OCI-LY1 (cell line): ENCODE results near the gene SCRG1.

Source experiments
- H2AFZ ChIP-seq: fragments of 200-600 bp; sonication (generic), shearing (Covaris generic); 2 replicates; pipeline ENCODE4 v1.6.0; 2014; ENCODE audit warnings: antibody characterized with exemption, mild to moderate bottlenecking, low read length
- H3F3A ChIP-seq: fragments of 200-600 bp; sonication (generic), shearing (Covaris generic); 2 replicates; pipeline ENCODE4 v1.6.0; 2014; ENCODE audit warnings: mild to moderate bottlenecking, antibody characterized with exemption, low read length, moderate library complexity; ENCODE audit not compliant: insufficient read depth
- H3K27ac ChIP-seq: fragments of 200-600 bp; sonication (generic); 2 replicates; pipeline ENCODE4 v1.5.1; 2014; ENCODE audit warnings: low read length, mixed run types, mild to moderate bottlenecking, low read depth; ENCODE audit not compliant: poor library complexity, severe bottlenecking
- H3K27me3 ChIP-seq: fragments of 200-600 bp; sonication (generic); 2 replicates; pipeline ENCODE4 v1.6.0; 2014; ENCODE audit warnings: antibody characterized with exemption, mild to moderate bottlenecking, low read length, moderate library complexity; ENCODE audit not compliant: insufficient read depth
- H3K36me3 ChIP-seq: fragments of 200-600 bp; sonication (generic); 2 replicates; pipeline ENCODE4 v1.6.1; 2014; ENCODE audit warnings: mild to moderate bottlenecking, antibody characterized with exemption, low read length, moderate library complexity, mixed read lengths; ENCODE audit not compliant: insufficient read depth
- H3K4me1 ChIP-seq: fragments of 200-600 bp; sonication (generic); 2 replicates; pipeline ENCODE4 v1.5.1; 2014; ENCODE audit warnings: mild to moderate bottlenecking, low read length, moderate library complexity; ENCODE audit not compliant: insufficient read depth, severe bottlenecking
- H3K4me2 ChIP-seq: fragments of 200-600 bp; sonication (generic), shearing (Covaris generic); 2 replicates; pipeline ENCODE4 v1.6.1; 2014; ENCODE audit warnings: low read length
- H3K4me3 ChIP-seq: fragments of 200-600 bp; sonication (generic); 2 replicates; pipeline ENCODE4 v1.5.1; 2014; ENCODE audit warnings: low read length, low read depth, mild to moderate bottlenecking, mixed read lengths; ENCODE audit not compliant: poor library complexity, severe bottlenecking
- H3K79me2 ChIP-seq: fragments of 200-600 bp; shearing (Covaris generic); 2 replicates; pipeline ENCODE4 v1.6.1; 2016; ENCODE audit warnings: mixed run types, low read length, mixed read lengths; ENCODE audit not compliant: insufficient read depth
- H3K9ac ChIP-seq: fragments of 200-600 bp; sonication (generic), shearing (Covaris generic); 2 replicates; pipeline ENCODE4 v1.6.1; 2014; ENCODE audit warnings: mild to moderate bottlenecking, low read length, mixed read lengths
- H3K9me2 ChIP-seq: fragments of 200-600 bp; sonication (generic), shearing (Covaris generic); 2 replicates; pipeline ENCODE4 v1.6.1; 2014; ENCODE audit warnings: low read depth, mild to moderate bottlenecking, low read length, mixed read lengths
- H3K9me3 ChIP-seq: fragments of 200-600 bp; shearing (Covaris generic); 2 replicates; pipeline ENCODE4 v1.6.1; 2014; ENCODE audit warnings: low read length, mixed read lengths
- H4K20me1 ChIP-seq: fragments of 200-600 bp; sonication (generic), shearing (Covaris generic); 2 replicates; pipeline ENCODE4 v1.6.0; 2016; ENCODE audit warnings: mild to moderate bottlenecking, low read length; ENCODE audit not compliant: insufficient read depth
- CTCF ChIP-seq: fragments of 200-600 bp; sonication (generic), shearing (Covaris generic); IDR thresholded peaks from 2 replicates; pipeline ENCODE4 v1.5.1; 2017; ENCODE audit warnings: mild to moderate bottlenecking, antibody characterized with exemption, low read length, moderate library complexity, mixed read lengths
- EZH2 ChIP-seq: fragments of 200-600 bp; sonication (generic), shearing (Covaris generic); IDR thresholded peaks from 2 replicates; pipeline ENCODE4 v1.8.0; 2017; ENCODE audit warnings: borderline replicate concordance, mixed run types, mild to moderate bottlenecking, antibody characterized with exemption, low read length, moderate library complexity, mixed read lengths

The SCRG1 gene

GRCh38 chr4:173367946-173368345 lies 31.0 kb downstream of the SCRG1 start:
- Histone ChIP-seq H3K27me3 (no peaks in the 10 kb centered on the region), H2AFZ (peak overlapping the region; percentile 56; the same call in 1 of the 2 replicates), H3K4me1 (peaks cover 25% of the 10 kb centered on the region), H3F3A (no peaks in the 10 kb centered on the region), H3K9me2 (no peaks in the 10 kb centered on the region), H3K79me2 (peaks cover 14% of the 10 kb centered on the region), H3K36me3 (no peaks in the 10 kb centered on the region), H3K9me3 (no peaks in the 10 kb centered on the region), H3K4me2 (peak overlapping the region; percentile 60), H3K9ac (peak overlapping the region; percentile 40; the same call in 1 of the 2 replicates), H3K27ac (peak overlapping the region; percentile 54), H3K4me3 (peak overlapping the region; percentile 46), H4K20me1 (no peaks in the 10 kb centered on the region)
- TF ChIP-seq EZH2 (no peak), CTCF (no peak)

GRCh38 chr4:173367285-173367684 lies 31.6 kb downstream of the SCRG1 start:
- Histone ChIP-seq H3K36me3 (no peaks in the 10 kb centered on the region), H3K27me3 (no peaks in the 10 kb centered on the region), H3K27ac (peak overlapping the region; percentile 54), H3K4me1 (peaks cover 22% of the 10 kb centered on the region), H3K9me2 (no peaks in the 10 kb centered on the region), H3K9ac (peak overlapping the region; percentile 40; the same call in 1 of the 2 replicates), H2AFZ (peak overlapping the region; percentile 56; the same call in 1 of the 2 replicates), H3K9me3 (no peaks in the 10 kb centered on the region), H3F3A (no peaks in the 10 kb centered on the region), H4K20me1 (no peaks in the 10 kb centered on the region), H3K4me2 (peak overlapping the region; percentile 60), H3K4me3 (peak overlapping the region; percentile 46), H3K79me2 (peaks cover 7% of the 10 kb centered on the region)
- no peak for TF ChIP-seq CTCF
- TF ChIP-seq EZH2 = no peak

GRCh38 chr4:173365359-173365996 lies 33.4 kb downstream of the SCRG1 start:
- Histone ChIP-seq H3K4me1 (peaks cover 28% of the 10 kb centered on the region), H3K4me3 (no peak overlapping the region), H3K4me2 (no peak overlapping the region), H3K79me2 (no peaks in the 10 kb centered on the region), H3K36me3 (no peaks in the 10 kb centered on the region), H2AFZ (no peak overlapping the region), H3K9ac (no peak overlapping the region), H4K20me1 (no peaks in the 10 kb centered on the region), H3K9me2 (no peaks in the 10 kb centered on the region), H3F3A (no peaks in the 10 kb centered on the region), H3K27me3 (no peaks in the 10 kb centered on the region), H3K9me3 (no peaks in the 10 kb centered on the region), H3K27ac (no peak overlapping the region)
- TF ChIP-seq CTCF (no peak), EZH2 (no peak)
